NB4 (cell line): ENCODE results near the gene TFAP2A.

Experiments
- POLR2A ChIP-seq: IDR thresholded peaks from 2 replicates; pipeline ENCODE4 v1.6.1; 2011; ENCODE audit warnings: mild to moderate bottlenecking; ENCODE audit not compliant: insufficient read length; ENCODE audit errors: extremely low read depth
- TF ChIP-seq, protein P1 (sequence below): IDR thresholded peaks from one replicate; pipeline ENCODE4 v1.5.1; 2012; ENCODE audit warnings: low read depth, low read length
- TF ChIP-seq, protein P2 (sequence below): IDR thresholded peaks from 2 replicates; pipeline ENCODE4 v1.6.1; 2011; ENCODE audit warnings: low read depth, low read length

DNA sequence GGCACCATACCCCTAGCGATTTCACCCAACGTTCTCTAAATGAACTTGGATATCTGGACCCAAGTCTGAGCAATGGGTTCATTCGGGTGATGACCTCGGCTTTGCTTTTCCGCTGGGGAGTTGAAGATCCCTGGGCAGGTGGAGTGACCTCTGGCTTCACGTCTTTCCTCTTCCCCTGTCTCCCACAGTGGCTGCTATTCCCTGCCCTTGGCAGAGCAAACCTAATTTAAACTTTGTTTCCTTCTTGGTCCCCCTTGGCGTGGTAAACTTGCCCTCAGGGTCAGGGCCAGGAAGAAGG, 7.8 kb upstream of the TFAP2A start:
- TF ChIP-seq POLR2A, result no peak
- TF ChIP-seq, protein P1, sequence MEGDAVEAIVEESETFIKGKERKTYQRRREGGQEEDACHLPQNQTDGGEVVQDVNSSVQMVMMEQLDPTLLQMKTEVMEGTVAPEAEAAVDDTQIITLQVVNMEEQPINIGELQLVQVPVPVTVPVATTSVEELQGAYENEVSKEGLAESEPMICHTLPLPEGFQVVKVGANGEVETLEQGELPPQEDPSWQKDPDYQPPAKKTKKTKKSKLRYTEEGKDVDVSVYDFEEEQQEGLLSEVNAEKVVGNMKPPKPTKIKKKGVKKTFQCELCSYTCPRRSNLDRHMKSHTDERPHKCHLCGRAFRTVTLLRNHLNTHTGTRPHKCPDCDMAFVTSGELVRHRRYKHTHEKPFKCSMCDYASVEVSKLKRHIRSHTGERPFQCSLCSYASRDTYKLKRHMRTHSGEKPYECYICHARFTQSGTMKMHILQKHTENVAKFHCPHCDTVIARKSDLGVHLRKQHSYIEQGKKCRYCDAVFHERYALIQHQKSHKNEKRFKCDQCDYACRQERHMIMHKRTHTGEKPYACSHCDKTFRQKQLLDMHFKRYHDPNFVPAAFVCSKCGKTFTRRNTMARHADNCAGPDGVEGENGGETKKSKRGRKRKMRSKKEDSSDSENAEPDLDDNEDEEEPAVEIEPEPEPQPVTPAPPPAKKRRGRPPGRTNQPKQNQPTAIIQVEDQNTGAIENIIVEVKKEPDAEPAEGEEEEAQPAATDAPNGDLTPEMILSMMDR, result no peak
- TF ChIP-seq, protein P2, sequence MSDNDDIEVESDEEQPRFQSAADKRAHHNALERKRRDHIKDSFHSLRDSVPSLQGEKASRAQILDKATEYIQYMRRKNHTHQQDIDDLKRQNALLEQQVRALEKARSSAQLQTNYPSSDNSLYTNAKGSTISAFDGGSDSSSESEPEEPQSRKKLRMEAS, result no peak
